GM12801 (cell line): ENCODE results near the gene ESYT3.

ENCODE experiments used
- TF ChIP-seq, protein P1 (sequence below): IDR thresholded peaks from one replicate; pipeline ENCODE4 v1.5.1; 2011; ENCODE audit warnings: control low read depth; ENCODE audit not compliant: insufficient read length; ENCODE audit errors: extremely low read depth

Gene ESYT3

GRCh38 chr3:138448631-138449030 is 14.2 kb downstream of the ESYT3 start:
- TF ChIP-seq, protein P1, sequence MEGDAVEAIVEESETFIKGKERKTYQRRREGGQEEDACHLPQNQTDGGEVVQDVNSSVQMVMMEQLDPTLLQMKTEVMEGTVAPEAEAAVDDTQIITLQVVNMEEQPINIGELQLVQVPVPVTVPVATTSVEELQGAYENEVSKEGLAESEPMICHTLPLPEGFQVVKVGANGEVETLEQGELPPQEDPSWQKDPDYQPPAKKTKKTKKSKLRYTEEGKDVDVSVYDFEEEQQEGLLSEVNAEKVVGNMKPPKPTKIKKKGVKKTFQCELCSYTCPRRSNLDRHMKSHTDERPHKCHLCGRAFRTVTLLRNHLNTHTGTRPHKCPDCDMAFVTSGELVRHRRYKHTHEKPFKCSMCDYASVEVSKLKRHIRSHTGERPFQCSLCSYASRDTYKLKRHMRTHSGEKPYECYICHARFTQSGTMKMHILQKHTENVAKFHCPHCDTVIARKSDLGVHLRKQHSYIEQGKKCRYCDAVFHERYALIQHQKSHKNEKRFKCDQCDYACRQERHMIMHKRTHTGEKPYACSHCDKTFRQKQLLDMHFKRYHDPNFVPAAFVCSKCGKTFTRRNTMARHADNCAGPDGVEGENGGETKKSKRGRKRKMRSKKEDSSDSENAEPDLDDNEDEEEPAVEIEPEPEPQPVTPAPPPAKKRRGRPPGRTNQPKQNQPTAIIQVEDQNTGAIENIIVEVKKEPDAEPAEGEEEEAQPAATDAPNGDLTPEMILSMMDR, result no peak

GRCh38 chr3:138449490-138449889 is 15.1 kb downstream of the ESYT3 start:
- TF ChIP-seq, protein P1, result no peak

DNA sequence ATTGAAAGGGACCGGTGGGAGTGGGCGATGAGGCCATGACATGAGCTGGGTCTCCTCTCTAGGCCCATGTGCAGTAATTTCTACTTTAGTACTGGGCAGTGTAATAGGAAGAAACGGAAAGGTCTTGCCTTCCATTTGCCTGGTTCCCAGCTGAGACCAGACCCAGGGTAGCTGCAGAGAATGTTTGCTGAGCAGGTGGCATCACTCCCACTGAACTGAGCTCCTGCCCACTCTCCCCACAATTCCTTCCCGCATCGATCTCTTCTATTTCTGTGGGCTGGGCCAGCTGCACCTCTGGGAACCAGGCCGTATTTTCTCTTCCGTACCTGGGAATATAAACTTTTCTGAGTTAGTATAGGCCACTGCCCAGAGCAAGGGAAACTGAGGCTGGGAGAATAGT is 15.8 kb downstream of the ESYT3 start:
- TF ChIP-seq, protein P1, result no peak

DNA sequence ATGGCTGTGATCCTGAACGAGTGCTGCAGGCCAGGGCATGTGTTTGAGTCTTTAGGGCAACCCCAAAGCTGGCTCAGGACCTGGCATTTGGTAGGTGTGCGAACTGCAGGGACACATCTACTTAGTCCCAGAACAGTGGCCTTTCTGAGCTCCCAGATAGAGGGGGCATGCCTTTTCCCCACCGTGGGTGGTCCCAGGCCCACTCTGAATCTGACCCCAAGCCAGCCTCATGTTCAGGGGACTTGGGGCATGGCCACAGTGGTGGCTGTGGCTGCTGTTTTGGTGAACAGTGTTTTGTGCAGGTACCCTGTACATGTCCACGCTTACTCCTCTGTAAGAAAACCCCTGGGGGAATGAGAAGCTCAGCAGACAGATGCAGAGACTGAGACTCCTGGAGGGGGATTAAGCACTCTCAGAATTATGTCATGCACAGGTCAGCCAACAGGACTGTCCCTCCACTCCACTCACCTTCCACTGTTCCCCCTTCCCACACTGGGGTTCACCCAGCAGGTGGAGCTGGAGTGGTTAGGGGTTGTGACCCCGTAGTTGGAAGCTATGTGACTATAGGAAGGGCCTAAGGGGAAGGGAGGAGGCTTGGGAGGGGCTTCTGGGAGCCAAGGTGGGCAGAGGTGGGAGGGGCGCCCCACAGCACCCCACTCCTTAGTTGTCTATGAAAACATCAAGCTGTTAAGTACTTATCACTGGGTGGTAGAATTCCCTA is 16.4 kb downstream of the ESYT3 start:
- TF ChIP-seq, protein P1, result no peak

GRCh38 chr3:138451595-138452162 is 17.3 kb downstream of the ESYT3 start:
- TF ChIP-seq, protein P1, result no peak

- TF ChIP-seq, protein P1, result no peak
These were observed 18.0 kb downstream of the ESYT3 start for GRCh38 chr3:138452436-138452835.

GRCh38 chr3:138455801-138456716 is 21.6 kb downstream of the ESYT3 start:
- TF ChIP-seq, protein P1, result no peak
